NCI-H1048 (cell line): ENCODE measurements around the gene TTBK1.
A peak's percentile ranks its signal among the peaks of the same experiment; 100 is the strongest.

Source experiments
- DNase-seq: peaks from one replicate; lab custom pipeline; 2025; lab: John Stamatoyannopoulos, UW

Gene TTBK1

GRCh38 chr6:43223175-43223574, 20.1 kb upstream of the TTBK1 start:
- no peak for DNase-seq

GRCh38 chr6:43226192-43226851, 17.0 kb upstream of the TTBK1 start:
- DNase-seq: no peak

- peak; percentile 73 for DNase-seq
Measured at GRCh38 chr6:43228951-43229802, 14.1 kb upstream of the TTBK1 start, which contains the start of gene DNPH1. DNPH1 (minus strand) TSS chr6:43229481; CDS start chr6:43229456, 25 bp downstream.

- no peak for DNase-seq
Measured at GRCh38 chr6:43229803-43230620, 13.3 kb upstream of the TTBK1 start.

GRCh38 chr6:43231053-43231452, 12.2 kb upstream of the TTBK1 start:
- no peak for DNase-seq

- no peak for DNase-seq
Measured at GRCh38 chr6:43231735-43232450, 11.4 kb upstream of the TTBK1 start.

- no peak for DNase-seq
Measured at GRCh38 chr6:43235841-43236240, 7.4 kb upstream of the TTBK1 start.

- no peak for DNase-seq
Measured at GRCh38 chr6:43239054-43239453, 4.2 kb upstream of the TTBK1 start.

GRCh38 chr6:43240950-43241349, 2.3 kb upstream of the TTBK1 start:
- DNase-seq: no peak

GRCh38 chr6:43241446-43241845, 1.8 kb upstream of the TTBK1 start:
- DNase-seq: no peak

- DNase-seq: no peak
Measured at GRCh38 chr6:43243664-43244321, 512 bp downstream of the TTBK1 start.

- DNase-seq: no peak
Measured at GRCh38 chr6:43246301-43247113, 3.2 kb downstream of the TTBK1 start.

GRCh38 chr6:43247114-43247999, 4.1 kb downstream of the TTBK1 start:
- peak; percentile 23 for DNase-seq

- no peak for DNase-seq
Measured at GRCh38 chr6:43248101-43248500, 4.8 kb downstream of the TTBK1 start.

- no peak for DNase-seq
Measured at GRCh38 chr6:43248791-43249190, 5.5 kb downstream of the TTBK1 start.

- no peak for DNase-seq
Measured at GRCh38 chr6:43250992-43251373, 7.7 kb downstream of the TTBK1 start.

- no peak for DNase-seq
Measured at GRCh38 chr6:43253401-43253800, 10.1 kb downstream of the TTBK1 start.

- no peak for DNase-seq
Measured at GRCh38 chr6:43254138-43254817, 11.0 kb downstream of the TTBK1 start.

- DNase-seq: no peak
Measured at GRCh38 chr6:43254846-43255245, 11.6 kb downstream of the TTBK1 start.
